Dermis blood vessel endothelial cell (primary cell): ENCODE measurements around the gene GABRB3. TPM values are rescaled to one million over a fixed set of nuclear protein-coding genes. Genes with fewer than 3 reads are reported as not detected.

Source experiments
- DNase-seq: peaks from one replicate; pipeline ENCODE4 v3.0.0; 2010
- total RNA-seq: library from RNA; depleted of rRNA; stranded (reverse); fragments of >200 nt; gene quantifications from 2 replicates; pipeline ENCODE4 v1.2.3, GENCODE V29; 2014

The GABRB3 gene
- 0.28 and 0.34 TPM in 2 replicates for total RNA-seq

GRCh38 chr15:26772154-26773066, at the start of gene GABRB3:
Gene GABRB3, minus strand, starts transcription at chr15:26773066.
- DNase-seq, result no peak

- no peak for DNase-seq
Observed at GRCh38 chr15:26807517-26808427, 34.9 kb upstream of the GABRB3 start.

GRCh38 chr15:26806574-26806973, 33.7 kb upstream of the GABRB3 start:
- DNase-seq, result no peak

- DNase-seq, result no peak
Observed at GRCh38 chr15:26806151-26806550, 33.3 kb upstream of the GABRB3 start.

- DNase-seq, result no peak
Observed at GRCh38 chr15:26805470-26805869, 32.6 kb upstream of the GABRB3 start.

- no peak for DNase-seq
Observed at GRCh38 chr15:26804063-26804804, 31.4 kb upstream of the GABRB3 start.

GRCh38 chr15:26790118-26790517, 17.3 kb upstream of the GABRB3 start:
- no peak for DNase-seq

GRCh38 chr15:26781816-26782215, 8.9 kb upstream of the GABRB3 start:
- DNase-seq, result no peak

- no peak for DNase-seq
Observed at GRCh38 chr15:26773917-26774316, 1.1 kb upstream of the GABRB3 start.

- DNase-seq, result no peak
Observed at GRCh38 chr15:26773067-26773877, 406 bp upstream of the GABRB3 start.

GRCh38 chr15:26771578-26772153, 1.2 kb downstream of the GABRB3 start:
- DNase-seq, result peak; percentile 2

- no peak for DNase-seq
Observed at GRCh38 chr15:26771168-26771567, 1.7 kb downstream of the GABRB3 start.

- no peak for DNase-seq
Observed at GRCh38 chr15:26767169-26767670, 5.6 kb downstream of the GABRB3 start.

- no peak for DNase-seq
Observed at GRCh38 chr15:26766262-26766661, 6.6 kb downstream of the GABRB3 start.

GRCh38 chr15:26759986-26760385, 12.9 kb downstream of the GABRB3 start:
- DNase-seq, result no peak

GRCh38 chr15:26758079-26758478, 14.8 kb downstream of the GABRB3 start:
- no peak for DNase-seq

GRCh38 chr15:26757141-26757540, 15.7 kb downstream of the GABRB3 start:
- DNase-seq, result no peak

- DNase-seq, result no peak
Observed at GRCh38 chr15:26744894-26745293, 28.0 kb downstream of the GABRB3 start.

- DNase-seq, result no peak
Observed at GRCh38 chr15:26739791-26740190, 33.1 kb downstream of the GABRB3 start.

- DNase-seq, result no peak
Observed at GRCh38 chr15:26738996-26739395, 33.9 kb downstream of the GABRB3 start.
